Suppressor macrophage (primary cell): Measurements from ENCODE around the gene SENP1.
"Not testable (repeated sequence)": the region's sequence is repeated elsewhere in the genome, so short reads cannot be mapped to it uniquely, and the experiment has no call there.

Experiments used
- DNase-seq, 4 experiments: peaks; one replicate each; pipeline ENCODE4 v3.0.0-alpha.2; 2020 to 2022
- total RNA-seq, 17 experiments: gene quantifications; one replicate each; lab custom pipeline; 2026; ENCODE audit warnings: mixed read lengths in 6 of 17, inconsistent platforms in 3 of 17; lab: John Stamatoyannopoulos, UW

SENP1 gene
- 15.4 to 28.0 (median 22.8) reads per million in 17 experiments for total RNA-seq

- peak; percentile 89 to 94 (median 92) for DNase-seq
Observed at GRCh38 chr12:48105867-48106680, at the start of gene SENP1. TSS of gene SENP1 (minus strand) at chr12:48106079. CDS start at chr12:48101472, 4,607 bp downstream.

GRCh38 chr12:48151103-48151771 is 45.4 kb upstream of the SENP1 start:
- DNase-seq, result peak in 3 of 4 experiments; percentile 5 to 6 (median 5)

- DNase-seq, result no peak
Observed at GRCh38 chr12:48145981-48146380, 40.1 kb upstream of the SENP1 start.

GRCh38 chr12:48143898-48144297 is 38.0 kb upstream of the SENP1 start:
- DNase-seq, result no peak

- DNase-seq, result no peak
Observed at GRCh38 chr12:48142818-48143674, 37.2 kb upstream of the SENP1 start.

- DNase-seq, result no peak
Observed at GRCh38 chr12:48135027-48135426, 29.1 kb upstream of the SENP1 start.

- DNase-seq, result no peak
Observed at GRCh38 chr12:48132826-48133225, 26.9 kb upstream of the SENP1 start.

- no peak for DNase-seq
Observed at GRCh38 chr12:48131517-48131916, 25.6 kb upstream of the SENP1 start.

- DNase-seq, result no peak
Observed at GRCh38 chr12:48129376-48129775, 23.5 kb upstream of the SENP1 start.

- DNase-seq, result no peak
Observed at GRCh38 chr12:48128800-48129199, 22.9 kb upstream of the SENP1 start.

- no peak for DNase-seq
Observed at GRCh38 chr12:48126953-48127630, 21.2 kb upstream of the SENP1 start.

- no peak for DNase-seq
Observed at GRCh38 chr12:48125985-48126384, 20.1 kb upstream of the SENP1 start.

GRCh38 chr12:48125542-48125941 is 19.7 kb upstream of the SENP1 start:
- not testable (repeated sequence) for DNase-seq

- no peak for DNase-seq
Observed at GRCh38 chr12:48123169-48123568, 17.3 kb upstream of the SENP1 start.

- DNase-seq, result no peak
Observed at GRCh38 chr12:48122065-48122834, 16.4 kb upstream of the SENP1 start.

- DNase-seq, result no peak
Observed at GRCh38 chr12:48121522-48121921, 15.6 kb upstream of the SENP1 start.

- no peak for DNase-seq
Observed at GRCh38 chr12:48119834-48120195, 13.9 kb upstream of the SENP1 start.

- peak; percentile 61 to 80 (median 76) for DNase-seq
Observed at GRCh38 chr12:48119078-48119833, 13.4 kb upstream of the SENP1 start, which contains the start of gene PFKM. TSS of gene PFKM (plus strand) at chr12:48119364. CDS start at chr12:48122775, 3,411 bp downstream.

GRCh38 chr12:48118284-48118871 is 12.5 kb upstream of the SENP1 start:
- DNase-seq, result no peak

- no peak for DNase-seq
Observed at GRCh38 chr12:48115957-48116356, 10.1 kb upstream of the SENP1 start.
